ENCODE data around the gene IGSF8. TPM values are rescaled to one million over a fixed set of nuclear protein-coding genes. Genes with fewer than 3 reads are reported as not detected.

Gene IGSF8
- total and polyA plus RNA-seq, 10 donors = 15.6 to 28.9 (median 21.7) TPM

DNA sequence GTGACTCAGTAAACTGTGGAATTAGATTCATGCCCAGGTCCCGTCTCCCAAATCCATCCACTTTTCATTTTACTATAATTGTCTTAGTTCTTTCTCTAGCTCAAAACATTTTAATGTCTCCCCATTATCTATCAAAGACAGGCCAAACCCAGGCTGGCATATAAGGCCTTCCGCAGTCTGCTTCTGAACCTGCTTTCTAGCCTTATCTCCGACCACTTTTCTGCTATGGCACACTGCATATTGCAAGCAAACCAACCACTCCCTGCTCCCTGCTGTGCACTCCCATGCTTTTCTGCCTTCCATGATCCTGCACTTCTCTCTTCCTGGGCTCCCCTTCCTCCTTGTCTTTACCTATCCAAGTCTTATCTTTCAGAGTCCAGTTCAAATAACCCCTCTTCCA is 49.3 kb downstream of the IGSF8 start:
- 83 to 91% (median 86%) methylated on average over 3 of the region's 3 CpGs for WGBS, 5 donors

DNA sequence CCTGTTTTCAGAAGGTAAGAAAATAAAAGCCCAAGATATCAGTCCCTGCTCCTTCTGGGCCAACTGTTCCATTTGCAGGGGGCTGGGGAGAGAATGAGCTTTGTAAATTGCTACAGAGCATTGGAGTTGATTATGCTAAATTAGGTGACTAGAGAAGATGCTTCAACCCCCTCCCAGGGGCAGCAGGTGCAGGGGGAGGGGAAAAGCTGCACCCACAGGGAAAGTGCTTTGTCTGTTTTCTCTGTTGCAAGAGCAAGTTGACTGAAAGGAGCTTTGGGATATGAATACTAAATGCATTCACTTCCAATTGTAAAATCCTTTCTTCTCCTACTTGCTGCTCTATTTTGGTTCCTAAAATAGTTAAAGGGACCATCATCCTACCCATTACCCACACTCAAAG is 50.1 kb downstream of the IGSF8 start:
- TF ChIP-seq POLR2A (IDR thresholded peaks at IDR 0.05) = no peak
- no peak for TF ChIP-seq POLR2AphosphoS5 (IDR thresholded peaks at IDR 0.05)
- TF ChIP-seq, protein P1, sequence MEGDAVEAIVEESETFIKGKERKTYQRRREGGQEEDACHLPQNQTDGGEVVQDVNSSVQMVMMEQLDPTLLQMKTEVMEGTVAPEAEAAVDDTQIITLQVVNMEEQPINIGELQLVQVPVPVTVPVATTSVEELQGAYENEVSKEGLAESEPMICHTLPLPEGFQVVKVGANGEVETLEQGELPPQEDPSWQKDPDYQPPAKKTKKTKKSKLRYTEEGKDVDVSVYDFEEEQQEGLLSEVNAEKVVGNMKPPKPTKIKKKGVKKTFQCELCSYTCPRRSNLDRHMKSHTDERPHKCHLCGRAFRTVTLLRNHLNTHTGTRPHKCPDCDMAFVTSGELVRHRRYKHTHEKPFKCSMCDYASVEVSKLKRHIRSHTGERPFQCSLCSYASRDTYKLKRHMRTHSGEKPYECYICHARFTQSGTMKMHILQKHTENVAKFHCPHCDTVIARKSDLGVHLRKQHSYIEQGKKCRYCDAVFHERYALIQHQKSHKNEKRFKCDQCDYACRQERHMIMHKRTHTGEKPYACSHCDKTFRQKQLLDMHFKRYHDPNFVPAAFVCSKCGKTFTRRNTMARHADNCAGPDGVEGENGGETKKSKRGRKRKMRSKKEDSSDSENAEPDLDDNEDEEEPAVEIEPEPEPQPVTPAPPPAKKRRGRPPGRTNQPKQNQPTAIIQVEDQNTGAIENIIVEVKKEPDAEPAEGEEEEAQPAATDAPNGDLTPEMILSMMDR (IDR thresholded peaks at IDR 0.05 in 8 of 11, conservative IDR thresholded peaks at IDR 0.05 in 3 of 11) = no peak
- intact Hi-C loops (cut with DNase I; ENCODE audit: low total_unique reads) = no loop called here
- Histone ChIP-seq H3K36me3 (no peaks in the 10 kb centered on the region), H3K4me3 (no peak overlapping the region), H3K27ac (no peak overlapping the region), H3K4me1 (peaks cover 6 to 17% (median 12%) of the 10 kb centered on the region in 6 donors), H3K9me3 (no peaks in the 10 kb centered on the region), H3K27me3 (replicated peaks in 1 of 7) (peaks cover 0 to 31% (median 0%) of the 10 kb centered on the region in 7 donors)
- no peak for DNase-seq

More for the DNA sequence above, 49.3 kb downstream of the IGSF8 start:
- Histone ChIP-seq H3K4me3 (no peak overlapping the region), H3K9me3 (no peaks in the 10 kb centered on the region), H3K4me1 (peaks cover 6 to 17% (median 12%) of the 10 kb centered on the region in 6 donors), H3K27me3 (replicated peaks in 1 of 7) (peaks cover 0 to 35% (median 0%) of the 10 kb centered on the region in 7 donors), H3K27ac (no peak overlapping the region), H3K36me3 (no peaks in the 10 kb centered on the region)
- intact Hi-C loops (cut with DNase I; ENCODE audit: low total_unique reads) = no loop called here
- TF ChIP-seq POLR2AphosphoS5 (IDR thresholded peaks at IDR 0.05) = no peak
- TF ChIP-seq, protein P1 (IDR thresholded peaks at IDR 0.05 in 8 of 11, conservative IDR thresholded peaks at IDR 0.05 in 3 of 11) = no peak
- TF ChIP-seq POLR2A (IDR thresholded peaks at IDR 0.05) = no peak
- DNase-seq = no peak

DNA sequence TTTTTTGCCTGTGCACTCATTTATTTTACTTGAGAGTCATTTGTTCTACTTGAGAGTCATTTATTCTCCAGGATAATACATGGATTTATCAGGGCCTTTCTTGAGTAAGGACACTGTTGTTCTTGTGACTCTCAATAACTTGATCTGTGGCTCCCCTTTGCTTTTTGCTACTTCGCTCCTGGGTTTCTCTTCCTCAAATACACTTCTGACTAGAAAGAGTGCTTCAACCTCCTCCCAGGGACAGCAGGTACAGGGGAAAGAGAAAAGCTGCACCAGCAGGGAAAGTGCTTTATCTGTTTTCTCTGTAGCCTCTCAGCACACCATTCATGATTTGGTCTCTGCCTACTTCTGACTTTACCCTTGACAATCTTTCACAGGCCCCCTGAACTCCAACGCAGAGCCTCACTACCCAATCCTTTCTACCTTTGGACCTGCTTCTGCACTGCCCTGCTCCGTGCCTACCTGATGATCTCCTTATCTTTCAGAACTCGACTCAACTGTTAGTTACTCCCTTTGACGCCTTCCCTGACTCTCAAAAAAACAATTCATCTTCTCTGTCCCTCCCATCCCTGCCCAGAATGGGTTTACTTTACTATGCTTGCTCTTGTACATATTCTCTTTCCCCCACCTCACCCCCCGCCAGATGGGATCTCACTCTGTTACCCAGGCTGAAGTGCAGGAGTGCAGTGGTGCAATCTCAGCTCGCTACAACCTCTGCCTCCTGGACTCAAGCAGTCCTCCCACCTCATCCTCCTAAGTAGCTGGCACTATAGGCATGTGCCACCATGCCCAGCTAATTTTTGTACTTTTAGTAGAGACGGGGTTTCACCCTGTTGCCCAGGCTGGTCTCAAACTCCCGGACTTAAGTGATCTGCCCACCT is 51.1 kb downstream of the IGSF8 start:
- no peak for DNase-seq
- TF ChIP-seq, protein P1 (IDR thresholded peaks at IDR 0.05 in 8 of 11, conservative IDR thresholded peaks at IDR 0.05 in 3 of 11) = no peak
- no peak for TF ChIP-seq POLR2AphosphoS5 (IDR thresholded peaks at IDR 0.05)
- Histone ChIP-seq H3K27me3 (replicated peaks in 1 of 7) (peaks cover 0 to 23% (median 0%) of the 10 kb centered on the region in 7 donors), H3K36me3 (no peaks in the 10 kb centered on the region), H3K4me1 (peaks cover 6 to 17% (median 12%) of the 10 kb centered on the region in 6 donors), H3K27ac (no peak overlapping the region), H3K4me3 (peak overlapping the region in 4 of 8 donors; percentile 9 to 58 (median 18)), H3K9me3 (no peaks in the 10 kb centered on the region)
- intact Hi-C loops (cut with DNase I; ENCODE audit: low total_unique reads) = loop anchor here (2.0 kb wide), 1 partner anchor 37 kb away; no protein-coding TSS in a partner anchor
- 66 to 80% (median 70%) methylated on average over 9 of the region's 9 CpGs for whole genome bisulfite sequencing, 5 donors

DNA sequence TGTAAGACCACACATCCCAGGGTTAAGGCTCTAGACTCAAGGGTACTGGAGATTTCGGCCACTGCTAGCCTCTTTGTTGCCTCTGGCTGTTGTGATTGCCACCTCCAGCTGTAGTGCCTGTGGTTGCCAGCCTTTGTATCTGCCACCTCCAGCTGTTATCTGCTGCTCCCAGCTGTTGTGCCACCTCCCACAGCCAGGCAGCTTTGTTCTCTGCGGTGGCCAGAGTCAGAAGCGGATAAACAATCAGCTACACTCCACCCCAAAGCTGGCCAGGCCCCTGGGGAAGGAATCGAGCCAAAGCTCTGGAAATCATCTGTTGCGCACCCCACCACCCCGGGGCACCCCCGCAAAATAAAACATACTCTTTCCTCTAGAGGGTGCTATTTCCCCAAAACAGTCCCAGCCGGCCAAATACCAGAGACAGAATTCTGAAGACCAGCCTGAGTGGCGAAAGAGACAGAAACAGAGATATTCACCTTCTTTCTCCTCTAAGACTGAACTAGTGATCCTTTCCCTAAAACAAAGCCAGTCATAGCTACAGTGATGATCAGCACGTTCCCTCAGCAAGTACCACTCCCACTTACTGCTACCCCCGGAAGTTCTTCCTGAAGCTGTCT is 51.8 kb downstream of the IGSF8 start:
- H3K4me1 ChIP-seq = peaks cover 6 to 17% (median 12%) of the 10 kb centered on the region in 6 donors
- no peaks in the 10 kb centered on the region for H3K9me3 ChIP-seq
- peak overlapping the region in 4 of 8 donors; percentile 9 to 58 (median 18) for H3K4me3 ChIP-seq
- peaks cover 0 to 16% (median 0%) of the 10 kb centered on the region in 7 donors for H3K27me3 ChIP-seq (replicated peaks in 1 of 7)
- WGBS, 5 donors = 3 to 6% (median 4%) methylated on average over 11 of the region's 11 CpGs
- intact Hi-C loops (cut with DNase I; ENCODE audit: low total_unique reads) = loop anchor here (2.0 kb wide), 1 partner anchor 38 kb away; no protein-coding TSS in a partner anchor
- no peak for DNase-seq
- H3K36me3 ChIP-seq = no peaks in the 10 kb centered on the region
- no peak overlapping the region for H3K27ac ChIP-seq
- TF ChIP-seq POLR2AphosphoS5 (IDR thresholded peaks at IDR 0.05) (peak in 1 of 3 donors; percentile 15), POLR2A (IDR thresholded peaks at IDR 0.05) (no peak)
- TF ChIP-seq, protein P1 (IDR thresholded peaks at IDR 0.05 in 8 of 11, conservative IDR thresholded peaks at IDR 0.05 in 3 of 11) = peak; percentile 29 to 74 (median 60)

Measured in spleen (tissue), 11 donors.